ENCODE data around the gene LAMC3.

LAMC3 gene

GRCh38 chr9:130979591-130980385, 29.2 kb upstream of the LAMC3 start:
- no peak for DNase-seq (ENCODE audit: low spot score)

GRCh38 chr9:130980526-130980925, 28.4 kb upstream of the LAMC3 start:
- no peak for DNase-seq (ENCODE audit: low spot score)

GRCh38 chr9:130981002-130981755, 27.8 kb upstream of the LAMC3 start:
- DNase-seq (ENCODE audit: low spot score) = no peak

- DNase-seq (ENCODE audit: low spot score) = no peak
Measured at GRCh38 chr9:130981756-130982137, 27.2 kb upstream of the LAMC3 start.

DNA sequence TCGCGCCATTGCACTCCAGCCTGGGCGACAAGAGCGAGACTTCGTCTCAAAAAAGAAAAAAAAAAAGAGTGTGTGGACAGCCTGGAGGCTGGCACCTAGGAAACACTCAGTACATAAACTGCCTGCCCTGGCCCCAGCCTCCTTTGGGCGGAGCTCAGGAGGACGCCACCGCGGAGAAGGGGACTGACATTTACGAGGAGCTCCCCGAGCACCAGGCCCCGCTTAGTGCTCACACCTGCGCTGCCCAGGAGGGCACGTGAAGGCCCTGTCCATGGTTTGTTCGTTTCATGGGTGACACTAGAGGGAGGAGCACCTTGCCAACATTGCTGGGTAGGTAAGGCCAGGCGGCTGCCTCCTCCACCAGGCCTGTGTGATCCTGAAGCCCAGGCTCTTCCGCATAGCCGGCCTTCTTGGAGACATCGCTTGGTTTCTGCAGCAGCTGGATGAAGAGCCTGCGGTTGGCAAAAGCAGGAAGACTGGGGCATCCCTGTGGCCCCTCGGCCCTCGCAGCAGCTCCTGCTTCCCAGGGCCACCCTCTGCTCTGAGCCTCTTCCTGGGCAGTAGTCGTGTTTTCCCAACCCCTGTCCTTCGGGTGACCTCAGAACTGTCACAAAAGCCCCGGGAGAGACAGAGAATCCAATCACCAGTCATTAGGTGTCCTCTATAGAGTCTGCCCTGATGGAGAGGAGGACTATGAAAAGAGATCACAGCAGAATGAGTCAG, 26.2 kb upstream of the LAMC3 start:
- DNase-seq (ENCODE audit: low spot score) = no peak

GRCh38 chr9:130983359-130983670, 25.7 kb upstream of the LAMC3 start:
- no peak for DNase-seq (ENCODE audit: low spot score)

- no peak for DNase-seq (ENCODE audit: low spot score)
Measured at GRCh38 chr9:130983970-130984369, 25.0 kb upstream of the LAMC3 start.

DNA sequence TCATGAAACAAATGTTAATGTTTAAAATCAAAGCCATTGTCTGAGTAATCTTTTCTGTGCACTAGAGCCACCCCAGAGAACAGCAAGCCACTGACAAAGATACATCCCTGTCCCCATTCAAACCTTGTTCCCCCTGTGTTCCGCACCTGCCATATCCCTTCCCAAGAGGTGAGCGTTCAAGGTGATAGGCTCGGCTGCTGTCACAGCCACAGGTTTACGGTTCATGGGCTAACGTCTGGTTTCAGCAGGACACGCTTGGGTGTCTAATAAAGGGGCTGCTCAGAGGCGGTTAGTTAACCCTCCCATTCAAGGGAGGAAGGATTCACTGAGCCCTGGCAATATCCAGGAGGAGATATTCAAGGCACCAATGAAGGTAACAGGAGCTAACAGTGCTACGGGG, 24.5 kb upstream of the LAMC3 start:
- DNase-seq (ENCODE audit: low spot score) = no peak

DNA sequence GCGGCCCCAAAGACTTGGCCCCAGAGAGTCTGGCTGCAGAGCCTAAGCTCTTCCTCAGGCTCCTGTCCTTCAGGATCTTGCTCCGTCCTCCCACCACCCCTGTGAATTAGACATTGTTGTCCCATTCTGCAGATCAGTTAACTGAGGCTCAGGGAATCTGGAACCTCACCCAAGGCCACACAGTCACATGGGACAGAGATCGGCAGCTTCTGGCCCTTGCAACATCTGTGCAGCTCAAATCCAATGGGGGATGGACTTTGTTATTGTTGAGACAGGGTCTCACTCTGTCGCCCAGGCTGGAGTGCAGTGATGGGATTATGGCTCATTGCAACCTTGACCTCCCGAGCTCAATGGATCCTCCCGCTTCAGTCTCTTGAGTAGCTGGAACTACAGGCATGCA, 23.9 kb upstream of the LAMC3 start:
- DNase-seq (ENCODE audit: low spot score) = no peak

- DNase-seq (ENCODE audit: low spot score) = no peak
Measured at GRCh38 chr9:130985606-130986162, 23.3 kb upstream of the LAMC3 start.

GRCh38 chr9:130986356-130986965, 22.5 kb upstream of the LAMC3 start:
- DNase-seq (ENCODE audit: low spot score) = no peak

GRCh38 chr9:130987054-130987453, 21.9 kb upstream of the LAMC3 start:
- DNase-seq (ENCODE audit: low spot score) = no peak

DNA sequence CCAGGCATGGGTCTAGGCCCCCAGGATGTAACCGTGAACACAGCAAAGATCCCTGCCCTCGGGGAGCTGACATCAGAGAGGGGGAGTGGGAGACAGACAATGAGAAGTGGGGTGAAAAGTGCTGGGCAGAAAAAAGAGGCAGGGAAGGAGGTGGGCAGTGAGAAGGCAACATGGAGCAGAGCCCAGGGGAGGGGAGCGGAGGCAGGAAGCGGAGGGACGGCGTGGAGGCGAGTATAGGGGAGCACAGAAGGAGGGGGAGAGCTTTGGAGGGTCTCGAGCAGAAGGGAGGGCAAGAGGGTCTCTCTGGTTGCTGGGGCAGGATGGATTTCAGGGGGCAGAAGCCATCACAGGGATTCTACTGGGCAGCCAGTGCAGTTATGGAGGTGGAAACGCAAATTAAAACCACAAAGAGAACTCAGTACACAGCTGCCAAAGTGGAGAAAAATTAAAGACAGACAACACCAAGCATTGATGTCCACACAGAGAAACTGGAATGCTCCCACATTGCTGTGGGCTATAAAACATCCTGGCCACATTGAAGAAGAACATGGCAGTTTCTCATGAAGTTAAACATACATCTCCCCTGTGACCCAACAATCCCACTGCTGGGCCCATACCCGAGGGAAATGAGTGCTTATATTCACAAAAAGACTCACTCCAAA, 21.1 kb upstream of the LAMC3 start:
- DNase-seq (ENCODE audit: low spot score) = no peak

GRCh38 chr9:130988400-130988747, 20.6 kb upstream of the LAMC3 start:
- no peak for DNase-seq (ENCODE audit: low spot score)

GRCh38 chr9:130988905-130989304, 20.1 kb upstream of the LAMC3 start:
- DNase-seq (ENCODE audit: low spot score) = no peak

GRCh38 chr9:130989391-130989790, 19.6 kb upstream of the LAMC3 start:
- no peak for DNase-seq (ENCODE audit: low spot score)

- no peak for DNase-seq (ENCODE audit: low spot score)
Measured at GRCh38 chr9:130989891-130990290, 19.1 kb upstream of the LAMC3 start.

GRCh38 chr9:130990306-130990977, 18.5 kb upstream of the LAMC3 start:
- no peak for DNase-seq (ENCODE audit: low spot score)

GRCh38 chr9:130990978-130991777, 17.8 kb upstream of the LAMC3 start:
- no peak for DNase-seq (ENCODE audit: low spot score)

Measured in COLO829 (cell line).